HUES64 (cell line): ENCODE results near the gene PLCXD1.
A peak's percentile ranks its signal among the peaks of the same experiment; 100 is the strongest.

Experiments used
- H3K27ac ChIP-seq: 2 replicates; pipeline ENCODE4 v1.7.0; 2013; ENCODE audit warnings: low read depth, low read length, inconsistent platforms
- H3K27me3 ChIP-seq: 2 replicates; pipeline ENCODE4 v1.6.1; 2013; ENCODE audit warnings: mild to moderate bottlenecking, low read length; ENCODE audit not compliant: insufficient read depth
- H3K36me3 ChIP-seq: 2 replicates; pipeline ENCODE4 v1.6.1; 2013; ENCODE audit warnings: mild to moderate bottlenecking, low read length; ENCODE audit not compliant: insufficient read depth
- H3K4me1 ChIP-seq: 2 replicates; pipeline ENCODE4 v1.6.1; 2013; ENCODE audit warnings: mild to moderate bottlenecking, low read length, moderate library complexity; ENCODE audit not compliant: insufficient read depth
- H3K4me3 ChIP-seq: 2 replicates; pipeline ENCODE4 v1.5.1; 2013; ENCODE audit warnings: mild to moderate bottlenecking, low read length, moderate library complexity
- H3K9ac ChIP-seq: 2 replicates; pipeline ENCODE4 v1.6.1; 2013; ENCODE audit warnings: mild to moderate bottlenecking, low read depth, low read length
- H3K9me3 ChIP-seq: 2 replicates; pipeline ENCODE4 v1.6.1; 2013; ENCODE audit warnings: low read depth, low read length; ENCODE audit not compliant: insufficient read depth
- WGBS: fragments of 150-250, 120-280 bp; methylation state at CpG from one replicate; pipeline ENCODE4 v1.1.7; 2013; ENCODE audit warnings: missing lambda C conversion rate; 5-methylcytosine and 5-hydroxymethylcytosine counted together

PLCXD1 gene

DNA sequence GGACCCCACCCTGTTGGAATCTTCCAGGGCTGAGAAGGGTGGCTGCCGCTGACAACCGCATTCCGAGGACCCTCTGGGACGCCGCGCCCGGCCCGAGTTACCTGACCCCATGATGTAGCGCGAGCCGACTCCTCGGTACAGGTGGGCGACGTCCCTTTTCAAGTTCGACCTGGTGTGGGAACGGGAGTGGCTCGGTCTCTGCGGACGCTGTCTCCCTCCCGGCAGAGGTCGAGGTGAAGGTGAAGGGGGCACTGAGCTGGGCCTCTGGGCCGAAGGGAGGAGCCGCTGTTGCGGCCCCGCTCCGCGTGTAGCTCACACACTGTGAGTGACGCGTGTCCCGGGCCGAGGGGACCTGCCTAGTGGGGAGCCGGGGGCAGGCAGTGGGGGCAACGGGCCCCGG, 32.9 kb downstream of the PLCXD1 start:
- Histone ChIP-seq H3K9ac (no peak overlapping the region), H3K27ac (no peak overlapping the region), H3K36me3 (peaks cover 56% of the 10 kb centered on the region), H3K4me1 (no peaks in the 10 kb centered on the region), H3K27me3 (no peaks in the 10 kb centered on the region), H3K9me3 (no peaks in the 10 kb centered on the region), H3K4me3 (no peak overlapping the region)
- WGBS = 97% methylated on average over 34 of the region's 34 CpGs

DNA sequence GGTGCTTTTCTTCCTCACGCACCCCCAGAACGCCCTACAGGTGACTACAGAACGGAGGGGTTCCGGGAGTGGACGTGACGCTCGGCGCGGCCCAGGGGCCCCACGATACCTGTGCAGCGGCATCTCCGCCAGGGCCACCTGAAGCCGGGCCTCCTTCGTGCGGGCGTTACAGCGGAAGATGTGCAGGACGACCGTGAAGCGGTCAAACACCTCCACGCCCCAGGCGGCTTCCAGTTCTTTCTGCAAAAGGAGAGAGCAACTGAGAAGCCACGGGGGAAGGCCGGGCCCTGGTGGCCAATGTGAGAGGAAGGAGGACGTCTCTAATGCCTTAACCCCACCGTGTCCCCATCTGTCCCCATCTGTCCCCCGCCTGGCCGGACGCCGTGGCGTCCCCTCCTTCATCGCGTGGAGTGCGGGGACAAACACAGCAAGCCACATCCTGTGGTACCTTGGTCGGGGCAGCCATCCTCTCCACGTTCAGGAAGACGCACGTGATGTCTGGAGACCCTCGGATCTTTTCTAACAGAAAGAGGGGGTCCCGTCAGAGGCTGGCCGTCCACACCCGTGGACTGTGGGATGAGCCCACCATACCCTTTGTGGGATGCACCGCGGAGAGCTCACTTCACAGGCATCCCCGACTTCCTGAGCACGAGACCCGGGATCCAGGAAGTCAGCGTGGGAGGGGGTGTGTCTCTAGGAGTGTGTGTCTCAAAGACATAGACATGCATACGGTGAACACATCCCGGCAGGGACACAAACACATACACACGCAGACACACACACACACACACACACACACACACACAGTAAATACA, 33.8 kb downstream of the PLCXD1 start:
- no peaks in the 10 kb centered on the region; the same call in 1 of the 2 replicates for H3K27me3 ChIP-seq
- no peak overlapping the region for H3K9ac ChIP-seq
- H3K27ac ChIP-seq = no peak overlapping the region
- no peak overlapping the region for H3K4me3 ChIP-seq
- WGBS = 94% methylated on average over 51 of the region's 51 CpGs
- no peaks in the 10 kb centered on the region for H3K9me3 ChIP-seq
- H3K4me1 ChIP-seq = no peaks in the 10 kb centered on the region
- H3K36me3 ChIP-seq = peaks cover 51% of the 10 kb centered on the region

DNA sequence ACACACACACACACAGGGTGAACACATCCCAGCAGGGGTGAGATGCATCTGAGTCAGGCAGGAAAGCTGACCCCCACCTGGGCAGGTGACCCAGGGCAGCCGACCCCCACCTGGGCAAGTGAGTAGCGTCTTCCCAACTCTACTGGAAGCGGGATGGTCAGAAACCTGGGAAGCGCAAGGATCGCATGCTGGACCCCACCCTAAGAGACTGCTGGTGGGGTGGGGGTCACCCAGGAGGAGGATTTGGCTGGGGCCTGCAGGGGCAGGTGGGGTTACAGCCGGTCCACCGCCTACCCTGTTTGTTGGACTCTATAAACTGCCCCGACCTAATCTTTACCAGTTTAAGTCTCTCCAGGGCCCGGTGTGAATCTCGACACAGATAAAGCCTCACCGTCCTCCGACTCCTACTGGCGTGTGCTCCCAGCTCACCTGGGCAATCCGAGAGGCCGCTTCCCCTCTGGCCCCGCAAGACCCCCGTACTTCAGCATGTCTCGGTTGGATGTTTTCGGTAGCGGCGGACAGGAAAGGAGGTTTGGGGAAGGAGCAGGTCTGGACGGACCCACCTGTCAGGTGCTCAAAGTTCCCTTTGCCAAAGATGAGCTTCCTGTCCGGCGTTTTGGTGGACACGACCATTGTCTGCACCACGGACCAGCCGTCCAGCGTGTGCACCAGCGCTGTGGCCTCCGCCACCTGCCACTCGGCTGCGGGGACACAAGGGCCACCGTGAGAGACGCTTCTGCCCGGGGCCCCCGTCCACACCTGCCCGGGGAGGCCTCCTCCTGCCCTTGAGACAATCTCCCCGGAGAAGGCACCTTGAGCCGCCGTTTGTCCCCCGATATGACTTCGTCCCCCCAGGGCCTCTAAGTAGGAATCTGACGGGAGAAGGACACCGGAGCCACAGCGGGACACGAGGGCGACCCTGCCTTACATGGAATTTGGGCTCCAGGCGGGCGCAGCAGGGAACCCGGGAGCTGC, 35.5 kb downstream of the PLCXD1 start:
- no peak overlapping the region; the same call in 1 of the 2 replicates for H3K4me3 ChIP-seq
- H3K27me3 ChIP-seq = no peaks in the 10 kb centered on the region; the same call in 1 of the 2 replicates
- H3K36me3 ChIP-seq = peaks cover 39% of the 10 kb centered on the region
- H3K9ac ChIP-seq = no peak overlapping the region
- 96% methylated on average over 50 of the region's 50 CpGs for WGBS
- no peaks in the 10 kb centered on the region for H3K4me1 ChIP-seq
- no peaks in the 10 kb centered on the region for H3K9me3 ChIP-seq
- peak overlapping the region; percentile 25; the same call in 1 of the 2 replicates for H3K27ac ChIP-seq

DNA sequence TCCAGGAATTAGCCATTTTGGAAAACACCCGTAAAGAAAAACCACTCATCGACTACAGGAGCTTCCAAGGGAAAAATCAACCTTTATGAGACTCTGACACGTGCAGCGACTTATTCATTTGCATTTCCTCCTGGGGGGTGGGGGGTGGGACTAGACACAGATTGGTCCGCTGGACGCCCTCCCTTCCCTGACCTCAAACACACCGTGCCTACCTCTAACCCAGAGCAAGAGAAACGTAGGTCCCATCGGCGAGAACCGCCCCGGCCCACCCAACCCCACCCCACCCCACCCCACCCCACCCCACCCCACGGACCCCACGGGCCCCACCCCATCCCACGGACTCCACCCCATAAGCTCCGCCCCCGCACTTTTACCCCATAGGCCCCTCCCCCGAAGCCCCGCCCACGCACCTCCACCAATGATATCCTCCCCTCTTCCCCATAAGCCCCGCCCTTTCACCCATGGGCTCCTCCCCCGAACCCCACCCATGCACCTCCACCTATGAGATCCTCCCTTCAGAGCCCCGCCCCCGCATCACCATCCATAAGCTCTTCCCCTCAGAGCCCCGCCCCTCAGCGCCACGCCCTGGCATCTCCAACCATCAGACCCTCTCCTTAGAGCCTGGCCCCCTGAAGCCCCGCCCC, 36.4 kb downstream of the PLCXD1 start:
- H3K27me3 ChIP-seq = no peaks in the 10 kb centered on the region; the same call in 1 of the 2 replicates
- H3K9me3 ChIP-seq = no peaks in the 10 kb centered on the region
- 35% methylated on average over 19 of the region's 28 CpGs for WGBS
- no peaks in the 10 kb centered on the region for H3K4me1 ChIP-seq
- H3K27ac ChIP-seq = peak overlapping the region; percentile 25; the same call in 1 of the 2 replicates
- H3K4me3 ChIP-seq = peak overlapping the region; percentile 83
- H3K36me3 ChIP-seq = peaks cover 30% of the 10 kb centered on the region
- no peak overlapping the region for H3K9ac ChIP-seq

DNA sequence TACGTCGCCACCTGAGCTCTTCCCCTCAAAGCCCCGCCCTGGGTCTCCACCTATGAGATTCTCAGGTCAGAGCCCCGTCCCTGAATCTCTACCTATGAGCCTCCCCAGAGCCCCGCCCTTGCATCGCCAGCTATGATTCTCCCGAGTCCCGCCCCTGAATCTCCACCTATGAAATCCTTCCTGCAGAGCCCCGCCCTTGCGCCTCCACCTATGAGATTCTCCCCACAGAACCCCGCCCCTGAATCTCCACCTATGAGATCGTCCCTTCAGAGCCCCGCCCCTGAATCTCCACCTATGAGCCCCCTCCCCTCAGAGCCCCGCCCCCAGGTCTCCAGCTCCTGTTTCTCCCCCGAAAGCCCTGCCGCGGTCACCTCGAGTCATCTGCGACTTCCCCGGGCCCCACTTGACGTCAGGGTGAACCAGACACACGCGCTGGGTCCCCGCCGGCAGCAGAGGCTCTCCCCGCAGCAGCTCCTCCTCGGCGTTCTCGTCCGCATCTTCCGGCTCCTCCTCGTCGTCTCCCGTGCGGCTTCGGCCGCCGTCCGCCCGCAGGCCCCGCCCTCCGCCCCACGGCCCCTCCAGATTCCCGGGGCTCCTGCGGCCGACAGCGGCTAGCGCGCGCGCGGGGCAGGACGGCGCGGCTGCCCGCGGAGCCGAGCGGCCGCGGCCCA, 37.0 kb downstream of the PLCXD1 start:
- H3K4me3 ChIP-seq = peak overlapping the region; percentile 83
- WGBS = under 1% methylated on average over 61 of the region's 61 CpGs
- no peaks in the 10 kb centered on the region; the same call in 1 of the 2 replicates for H3K27me3 ChIP-seq
- H3K9ac ChIP-seq = peak overlapping the region; percentile 89
- H3K4me1 ChIP-seq = 0 out of 2 replicates have a peak, but pooled peaks cover 2% of the 10 kb centered on the region
- peak overlapping the region; percentile 93 for H3K27ac ChIP-seq
- H3K9me3 ChIP-seq = no peaks in the 10 kb centered on the region
- H3K36me3 ChIP-seq = peaks cover 24% of the 10 kb centered on the region

DNA sequence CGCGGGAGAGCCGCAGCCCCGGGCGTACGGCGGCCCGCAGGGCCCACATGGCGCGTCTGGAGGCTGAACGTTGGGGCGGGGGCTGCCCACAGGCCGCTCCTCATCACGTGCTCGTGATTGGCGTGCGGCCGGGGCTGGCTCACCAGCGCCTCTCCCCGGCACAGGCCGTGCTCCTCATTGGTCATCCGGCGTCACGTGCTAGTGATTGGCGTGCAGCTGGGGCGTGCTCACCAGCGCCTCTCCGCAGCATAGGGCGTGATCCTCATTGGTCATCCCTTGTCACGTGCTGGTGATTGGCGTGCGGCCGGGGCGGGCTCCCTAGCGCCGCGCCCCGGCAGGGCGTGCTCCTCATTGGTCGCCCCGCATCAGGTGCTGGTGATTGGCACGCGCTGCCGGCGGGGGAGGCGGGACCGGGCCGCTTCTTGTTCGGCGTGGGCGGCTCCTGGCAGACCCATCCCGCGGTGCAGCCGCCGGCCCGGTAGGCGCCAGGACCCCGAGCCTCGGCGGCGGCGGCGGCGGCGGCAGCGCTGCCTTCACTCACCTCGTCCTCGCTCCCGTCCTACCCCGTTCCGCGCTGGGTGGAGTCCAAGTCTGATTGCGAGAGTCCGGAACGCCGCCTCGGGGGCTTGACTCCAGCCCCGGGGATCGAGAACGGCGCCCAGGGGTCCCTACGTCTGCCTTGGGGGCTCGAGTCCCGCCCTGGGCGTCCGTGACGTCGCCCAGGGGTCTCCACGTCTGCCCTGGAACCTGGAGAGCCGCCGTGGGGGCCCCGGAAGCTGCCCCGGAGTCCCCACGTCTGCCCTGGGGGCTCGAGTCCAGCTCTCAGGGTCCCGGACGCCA, 37.8 kb downstream of the PLCXD1 start, which contains the start of gene GTPBP6:
TSS of gene GTPBP6 (minus strand) at position 58 of the 840 bp plus-strand sequence. CDS start at position 49, 9 bp downstream.
- Histone ChIP-seq H3K36me3 (peaks cover 16% of the 10 kb centered on the region), H3K9ac (peak within 1 kb of the TSS; percentile 89), H3K9me3 (no peaks in the 10 kb centered on the region), H3K4me3 (peak within 1 kb of the TSS; percentile 87), H3K4me1 (0 out of 2 replicates have a peak, but pooled peaks cover 2% of the 10 kb centered on the region), H3K27ac (peak within 1 kb of the TSS; percentile 93), H3K27me3 (no peaks in the 10 kb centered on the region; the same call in 1 of the 2 replicates)
- under 1% methylated on average over 97 of the region's 97 CpGs for WGBS

DNA sequence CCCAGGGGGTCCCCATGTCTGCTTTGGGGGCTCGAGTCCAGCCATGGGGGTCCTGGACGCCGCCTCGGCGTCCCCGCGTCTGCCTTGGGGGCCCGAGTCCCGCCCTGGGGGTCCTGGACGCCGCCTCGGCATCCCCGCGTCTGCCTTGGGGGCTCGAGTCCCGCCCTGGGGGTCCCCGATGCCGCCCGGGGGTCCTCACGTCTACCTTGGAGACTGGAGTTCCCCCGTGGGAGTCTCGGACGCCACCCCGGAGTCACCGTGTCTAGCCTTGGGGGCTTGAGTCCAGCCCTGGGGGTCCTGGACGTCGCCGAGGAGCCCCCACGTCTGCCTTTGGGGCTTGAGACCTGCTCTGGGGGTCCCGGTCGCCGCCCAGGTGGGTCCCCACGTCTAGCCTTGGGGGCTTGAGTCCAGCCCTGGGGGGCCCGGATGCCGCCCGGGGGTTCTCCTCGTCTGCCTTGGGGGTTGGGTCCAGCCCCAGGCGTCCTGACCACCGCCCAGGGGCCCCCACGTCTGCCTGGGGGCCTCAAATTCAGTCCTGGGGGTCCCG, 38.5 kb downstream of the PLCXD1 start:
- H3K9ac ChIP-seq = peak overlapping the region; percentile 89
- H3K36me3 ChIP-seq = peaks cover 14% of the 10 kb centered on the region
- no peaks in the 10 kb centered on the region for H3K9me3 ChIP-seq
- H3K27me3 ChIP-seq = no peaks in the 10 kb centered on the region; the same call in 1 of the 2 replicates
- WGBS = 1% methylated on average over 41 of the region's 41 CpGs
- H3K4me3 ChIP-seq = peak overlapping the region; percentile 87
- peak overlapping the region; percentile 69 for H3K27ac ChIP-seq
- 0 out of 2 replicates have a peak, but pooled peaks cover 2% of the 10 kb centered on the region for H3K4me1 ChIP-seq

DNA sequence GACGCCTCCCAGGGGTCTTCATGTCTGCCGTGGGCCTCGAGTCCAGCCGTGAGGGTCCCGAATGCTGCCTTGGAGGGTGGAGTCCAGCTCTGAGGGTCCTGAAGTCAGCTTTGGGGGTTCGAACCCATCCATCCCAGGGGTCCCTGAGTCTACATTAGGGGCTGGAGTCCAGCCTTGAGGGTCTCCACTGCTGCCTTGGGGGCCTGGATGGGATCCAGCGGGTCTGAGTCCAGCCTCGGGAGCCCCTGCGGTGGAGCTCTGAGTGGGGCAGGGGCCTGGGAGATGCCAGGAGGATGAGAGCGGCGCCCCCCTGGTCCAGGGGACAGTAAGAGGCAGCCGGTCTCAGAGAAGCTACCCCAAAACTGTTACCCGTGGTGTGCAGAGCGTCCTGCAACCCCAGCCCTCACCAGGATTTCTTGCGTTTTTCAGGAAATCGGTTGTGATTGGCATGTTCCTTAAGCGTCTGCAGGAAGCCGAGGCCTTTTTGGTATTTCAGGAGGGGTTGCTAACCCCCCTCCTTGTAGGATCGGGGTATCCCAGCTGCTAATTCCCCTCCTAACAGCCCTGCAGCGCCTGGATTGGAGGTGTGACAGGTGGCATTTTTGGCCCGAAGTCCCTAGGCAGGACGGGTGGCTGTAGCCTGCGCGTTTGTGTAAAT, 39.1 kb downstream of the PLCXD1 start:
- Histone ChIP-seq H3K27me3 (no peaks in the 10 kb centered on the region; the same call in 1 of the 2 replicates), H3K27ac (no peak overlapping the region), H3K9me3 (no peaks in the 10 kb centered on the region), H3K4me3 (peak overlapping the region; percentile 87), H3K4me1 (0 out of 2 replicates have a peak, but pooled peaks cover 2% of the 10 kb centered on the region), H3K9ac (peak overlapping the region; percentile 89), H3K36me3 (peaks cover 8% of the 10 kb centered on the region)
- WGBS = 18% methylated on average over 24 of the region's 24 CpGs
